ENCODE results near the gene RTBDN. TPM values are rescaled to one million over a fixed set of nuclear protein-coding genes. Genes with fewer than 3 reads are reported as not detected.

The RTBDN gene
- total RNA-seq, 4 donors from 2014 or later = not detected

DNA sequence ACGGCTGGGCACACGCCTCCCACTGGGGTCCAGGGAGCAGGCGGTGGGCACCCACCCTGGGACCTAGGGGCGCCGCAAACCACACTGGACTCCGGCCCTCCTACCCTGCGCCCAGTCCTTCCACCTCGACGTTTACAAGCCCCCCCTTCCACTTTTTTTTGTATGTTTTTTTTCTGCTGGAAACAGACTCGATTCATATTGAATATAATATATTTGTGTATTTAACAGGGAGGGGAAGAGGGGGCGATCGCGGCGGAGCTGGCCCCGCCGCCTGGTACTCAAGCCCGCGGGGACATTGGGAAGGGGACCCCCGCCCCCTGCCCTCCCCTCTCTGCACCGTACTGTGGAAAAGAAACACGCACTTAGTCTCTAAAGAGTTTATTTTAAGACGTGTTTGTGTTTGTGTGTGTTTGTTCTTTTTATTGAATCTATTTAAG lies 41.5 kb downstream of the RTBDN start:
- no peaks in the 10 kb centered on the region for H3K9me3 ChIP-seq
- H3K4me1 ChIP-seq = peaks cover 35 to 68% (median 51%) of the 10 kb centered on the region in 3 donors
- peak overlapping the region; percentile 79 to 89 (median 88) for H3K4me3 ChIP-seq
- no peaks in the 10 kb centered on the region for H3K27me3 ChIP-seq
- 0% methylated on average over 15 to 18 of the region's 22 CpGs for WGBS, 2 donors
- peak overlapping the region; percentile 99 for H3K27ac ChIP-seq
- intact Hi-C loops (cut with DNase I) = no loop called here
- peak in 2 of 4 donors; percentile 5 to 42 for TF ChIP-seq POLR2A (IDR thresholded peaks at IDR 0.05)
- TF ChIP-seq, protein P1, sequence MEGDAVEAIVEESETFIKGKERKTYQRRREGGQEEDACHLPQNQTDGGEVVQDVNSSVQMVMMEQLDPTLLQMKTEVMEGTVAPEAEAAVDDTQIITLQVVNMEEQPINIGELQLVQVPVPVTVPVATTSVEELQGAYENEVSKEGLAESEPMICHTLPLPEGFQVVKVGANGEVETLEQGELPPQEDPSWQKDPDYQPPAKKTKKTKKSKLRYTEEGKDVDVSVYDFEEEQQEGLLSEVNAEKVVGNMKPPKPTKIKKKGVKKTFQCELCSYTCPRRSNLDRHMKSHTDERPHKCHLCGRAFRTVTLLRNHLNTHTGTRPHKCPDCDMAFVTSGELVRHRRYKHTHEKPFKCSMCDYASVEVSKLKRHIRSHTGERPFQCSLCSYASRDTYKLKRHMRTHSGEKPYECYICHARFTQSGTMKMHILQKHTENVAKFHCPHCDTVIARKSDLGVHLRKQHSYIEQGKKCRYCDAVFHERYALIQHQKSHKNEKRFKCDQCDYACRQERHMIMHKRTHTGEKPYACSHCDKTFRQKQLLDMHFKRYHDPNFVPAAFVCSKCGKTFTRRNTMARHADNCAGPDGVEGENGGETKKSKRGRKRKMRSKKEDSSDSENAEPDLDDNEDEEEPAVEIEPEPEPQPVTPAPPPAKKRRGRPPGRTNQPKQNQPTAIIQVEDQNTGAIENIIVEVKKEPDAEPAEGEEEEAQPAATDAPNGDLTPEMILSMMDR (IDR thresholded peaks at IDR 0.05) = peak in 1 of 6 experiments; percentile 1
- H3K36me3 ChIP-seq = peaks cover 0 to 13% (median 11%) of the 10 kb centered on the region in 3 donors
- DNase-seq = no peak

DNA sequence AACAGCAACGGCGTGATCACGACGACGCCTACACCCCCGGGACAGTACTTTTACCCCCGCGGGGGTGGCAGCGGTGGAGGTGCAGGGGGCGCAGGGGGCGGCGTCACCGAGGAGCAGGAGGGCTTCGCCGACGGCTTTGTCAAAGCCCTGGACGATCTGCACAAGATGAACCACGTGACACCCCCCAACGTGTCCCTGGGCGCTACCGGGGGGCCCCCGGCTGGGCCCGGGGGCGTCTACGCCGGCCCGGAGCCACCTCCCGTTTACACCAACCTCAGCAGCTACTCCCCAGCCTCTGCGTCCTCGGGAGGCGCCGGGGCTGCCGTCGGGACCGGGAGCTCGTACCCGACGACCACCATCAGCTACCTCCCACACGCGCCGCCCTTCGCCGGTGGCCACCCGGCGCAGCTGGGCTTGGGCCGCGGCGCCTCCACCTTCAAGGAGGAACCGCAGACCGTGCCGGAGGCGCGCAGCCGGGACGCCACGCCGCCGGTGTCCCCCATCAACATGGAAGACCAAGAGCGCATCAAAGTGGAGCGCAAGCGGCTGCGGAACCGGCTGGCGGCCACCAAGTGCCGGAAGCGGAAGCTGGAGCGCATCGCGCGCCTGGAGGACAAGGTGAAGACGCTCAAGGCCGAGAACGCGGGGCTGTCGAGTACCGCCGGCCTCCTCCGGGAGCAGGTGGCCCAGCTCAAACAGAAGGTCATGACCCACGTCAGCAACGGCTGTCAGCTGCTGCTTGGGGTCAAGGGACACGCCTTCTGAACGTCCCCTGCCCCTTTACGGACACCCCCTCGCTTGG lies 42.1 kb downstream of the RTBDN start:
- peak in 2 of 4 donors; percentile 21 to 74 for TF ChIP-seq POLR2A (IDR thresholded peaks at IDR 0.05)
- TF ChIP-seq, protein P1 (IDR thresholded peaks at IDR 0.05) = no peak
- WGBS, 2 donors = 0% methylated on average over 8 to 9 of the region's 84 CpGs
- H3K27me3 ChIP-seq = no peaks in the 10 kb centered on the region
- no peaks in the 10 kb centered on the region for H3K9me3 ChIP-seq
- peak overlapping the region; percentile 79 to 89 (median 88) for H3K4me3 ChIP-seq
- peak overlapping the region; percentile 99 for H3K27ac ChIP-seq
- peaks cover 0 to 11% (median 7%) of the 10 kb centered on the region in 3 donors for H3K36me3 ChIP-seq
- no peak for DNase-seq
- peaks cover 41 to 74% (median 57%) of the 10 kb centered on the region in 3 donors for H3K4me1 ChIP-seq
- intact Hi-C loops (cut with DNase I) = no loop called here

DNA sequence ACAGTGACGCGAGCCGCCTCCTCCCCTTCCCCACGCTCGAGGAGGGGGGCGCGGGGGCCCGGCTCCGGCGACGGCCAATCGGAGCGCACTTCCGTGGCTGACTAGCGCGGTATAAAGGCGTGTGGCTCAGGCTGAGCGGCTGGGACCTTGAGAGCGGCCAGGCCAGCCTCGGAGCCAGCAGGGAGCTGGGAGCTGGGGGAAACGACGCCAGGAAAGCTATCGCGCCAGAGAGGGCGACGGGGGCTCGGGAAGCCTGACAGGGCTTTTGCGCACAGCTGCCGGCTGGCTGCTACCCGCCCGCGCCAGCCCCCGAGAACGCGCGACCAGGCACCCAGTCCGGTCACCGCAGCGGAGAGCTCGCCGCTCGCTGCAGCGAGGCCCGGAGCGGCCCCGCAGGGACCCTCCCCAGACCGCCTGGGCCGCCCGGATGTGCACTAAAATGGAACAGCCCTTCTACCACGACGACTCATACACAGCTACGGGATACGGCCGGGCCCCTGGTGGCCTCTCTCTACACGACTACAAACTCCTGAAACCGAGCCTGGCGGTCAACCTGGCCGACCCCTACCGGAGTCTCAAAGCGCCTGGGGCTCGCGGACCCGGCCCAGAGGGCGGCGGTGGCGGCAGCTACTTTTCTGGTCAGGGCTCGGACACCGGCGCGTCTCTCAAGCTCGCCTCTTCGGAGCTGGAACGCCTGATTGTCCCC lies 42.9 kb downstream of the RTBDN start, which contains the start of gene JUNB:
TSS of gene JUNB (plus strand) at position 142 of the 706 bp plus-strand sequence. CDS start at position 428, 286 bp downstream.
- Histone ChIP-seq H3K36me3 (peaks cover 0 to 11% (median 0%) of the 10 kb centered on the region in 3 donors), H3K4me3 (peak within 1 kb of the TSS; percentile 79 to 89 (median 88)), H3K9me3 (no peaks in the 10 kb centered on the region), H3K27ac (peak within 1 kb of the TSS; percentile 99), H3K27me3 (no peaks in the 10 kb centered on the region), H3K4me1 (peaks cover 48 to 77% (median 62%) of the 10 kb centered on the region in 3 donors)
- DNase-seq = peak; percentile 86
- peak; percentile 97 to 100 (median 100) for TF ChIP-seq POLR2A (IDR thresholded peaks at IDR 0.05)
- TF ChIP-seq, protein P1 (IDR thresholded peaks at IDR 0.05) = peak in 4 of 6 experiments; percentile 18 to 32 (median 26)
- WGBS, 2 donors = 0% methylated on average over 37 of the region's 73 CpGs; no CpG with 5 or more reads in 1 of the 2 donors
- intact Hi-C loops (cut with DNase I) = no loop called here

- intact Hi-C loops (cut with DNase I) = no loop called here
- H3K27me3 ChIP-seq = no peaks in the 10 kb centered on the region
- no peak for DNase-seq
- peaks cover 0 to 11% (median 0%) of the 10 kb centered on the region in 3 donors for H3K36me3 ChIP-seq
- H3K4me1 ChIP-seq = peaks cover 50 to 77% (median 62%) of the 10 kb centered on the region in 3 donors
- H3K27ac ChIP-seq = peak overlapping the region; percentile 99
- TF ChIP-seq POLR2A (IDR thresholded peaks at IDR 0.05) = no peak
- TF ChIP-seq, protein P1 (IDR thresholded peaks at IDR 0.05) = no peak
- H3K9me3 ChIP-seq = no peaks in the 10 kb centered on the region
- WGBS, 2 donors = 1% methylated on average over 15 to 16 of the region's 22 CpGs
- H3K4me3 ChIP-seq = peak overlapping the region; percentile 79 to 89 (median 88)
These were observed 43.6 kb downstream of the RTBDN start for GRCh38 chr19:12790628-12791344.

Measured in esophagus squamous epithelium (tissue), 5 donors.